Measurements from ENCODE around the gene PGBD1.

GRCh38 chr6:28303570-28303969 is 22.2 kb downstream of the PGBD1 start:
- TF ChIP-seq EZH2 (IDR thresholded peaks at IDR 0.05; ENCODE audit: borderline replicate concordance, low read length), result no peak
- TF ChIP-seq, protein P1, sequence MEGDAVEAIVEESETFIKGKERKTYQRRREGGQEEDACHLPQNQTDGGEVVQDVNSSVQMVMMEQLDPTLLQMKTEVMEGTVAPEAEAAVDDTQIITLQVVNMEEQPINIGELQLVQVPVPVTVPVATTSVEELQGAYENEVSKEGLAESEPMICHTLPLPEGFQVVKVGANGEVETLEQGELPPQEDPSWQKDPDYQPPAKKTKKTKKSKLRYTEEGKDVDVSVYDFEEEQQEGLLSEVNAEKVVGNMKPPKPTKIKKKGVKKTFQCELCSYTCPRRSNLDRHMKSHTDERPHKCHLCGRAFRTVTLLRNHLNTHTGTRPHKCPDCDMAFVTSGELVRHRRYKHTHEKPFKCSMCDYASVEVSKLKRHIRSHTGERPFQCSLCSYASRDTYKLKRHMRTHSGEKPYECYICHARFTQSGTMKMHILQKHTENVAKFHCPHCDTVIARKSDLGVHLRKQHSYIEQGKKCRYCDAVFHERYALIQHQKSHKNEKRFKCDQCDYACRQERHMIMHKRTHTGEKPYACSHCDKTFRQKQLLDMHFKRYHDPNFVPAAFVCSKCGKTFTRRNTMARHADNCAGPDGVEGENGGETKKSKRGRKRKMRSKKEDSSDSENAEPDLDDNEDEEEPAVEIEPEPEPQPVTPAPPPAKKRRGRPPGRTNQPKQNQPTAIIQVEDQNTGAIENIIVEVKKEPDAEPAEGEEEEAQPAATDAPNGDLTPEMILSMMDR (IDR thresholded peaks at IDR 0.05; ENCODE audit: low read length), result no peak

Data from OCI-LY1 (cell line).